Psoas muscle (tissue), 8 donors: ENCODE measurements around the gene NCCRP1. TPM values are rescaled to one million over a fixed set of nuclear protein-coding genes. Genes with fewer than 3 reads are reported as not detected.
"Not testable (repeated sequence)": the region's sequence is repeated elsewhere in the genome, so short reads cannot be mapped to it uniquely, and the experiment has no call there.

ENCODE experiments used
- ATAC-seq, 4 donors: fragments of 200-7000 bp; cut with Tn5 transposase; one replicate each; pipeline ENCODE4 v1.9.1; 2020; ENCODE audit warnings: moderate library complexity in 3 of 4, mild to moderate bottlenecking in 2 of 4
- DNase-seq, 2 donors: peaks; one replicate each; pipeline ENCODE4 v3.0.0-alpha.2; 2020
- H3K27ac ChIP-seq: fragments of 200-600 bp; one replicate; pipeline ENCODE4 v1.8.0; 2022
- H3K27me3 ChIP-seq, 3 donors: fragments of 200-600 bp in 1 of 3; one replicate each; pipeline versions ENCODE4 v1.6.1 to v1.8.0; 2013 to 2022; ENCODE audit warnings: low read length in 2 of 3, mild to moderate bottlenecking in 2 of 3, moderate library complexity in 1 of 3; ENCODE audit not compliant: insufficient read depth in 3 of 3
- H3K36me3 ChIP-seq, 2 donors: fragments of 200-600 bp in 1 of 2; one replicate each; pipeline versions ENCODE4 v1.6.1 to v1.8.0; 2013 to 2022; ENCODE audit warnings: low read depth in 1 of 2, mild to moderate bottlenecking in 1 of 2, moderate library complexity in 1 of 2; ENCODE audit not compliant: insufficient read depth in 1 of 2
- H3K4me1 ChIP-seq: fragments of 200-600 bp; one replicate; pipeline ENCODE4 v1.8.0; 2022
- H3K4me3 ChIP-seq: fragments of 200-600 bp; one replicate; pipeline ENCODE4 v1.8.0; 2022; ENCODE audit warnings: mild to moderate bottlenecking
- H3K9me3 ChIP-seq: fragments of 200-600 bp; one replicate; pipeline ENCODE4 v1.8.0; 2022
- WGBS, 3 donors: extraction: QIAGEN DNeasy Blood & Tissue Kit; methylation state at CpG; one replicate each; pipeline versions ENCODE4 v1.1.6 to v1.1.7; 2013; 5-methylcytosine and 5-hydroxymethylcytosine counted together
- intact Hi-C, 2 donors: fragments of 100-400 bp; cut with DNase I; formaldehyde crosslinking; loops; one replicate each; pipeline versions ENCODE4 v1.11.0 to v1.14.2; 2022
- polyA plus RNA-seq, 3 donors: library from polyadenylated mRNA; stranded (reverse); fragments of 200-250 nt; gene quantifications; one replicate each; pipeline ENCODE4 v1.2.3, GENCODE V29; 2013
- total RNA-seq, 4 donors: library from RNA; stranded (reverse); fragmentation: NEBNext Ultra II Directional in 2 of 4; extraction: Animal tissue kit (Norgen Biotek cat#: 25700) in 2 of 4; gene quantifications; one replicate each; pipeline versions ENCODE4 v1.2.1 to v1.2.4, GENCODE V29; 2021 to 2023
- TF ChIP-seq, protein P1 (sequence below): fragments of 200-600 bp; IDR thresholded peaks from one replicate; pipeline ENCODE4 v1.8.0; 2022; ENCODE audit warnings: antibody characterized with exemption
- donor health status: healthy with polysubstance abuse.
- donor health status: DM: no; HTN: no; CAD: no; lungs with moderate emphysema.
- donor health status: Bipolar disorder and iron deficiency.
- donor health status: healthy.
- donor health status: DM: yes; HTN: yes; CAD: no.
- donor health status: DM: no; HTN: no; CAD: no.
- donor health status: DM: no; HTN: no; CAD: no.
- donor health status: DM: yes; HTN: yes; CAD: no.

NCCRP1 gene
- total and polyA plus RNA-seq, 7 donors: 0.13 TPM; not detected in 5

- Histone ChIP-seq H3K36me3 (no peaks in the 10 kb centered on the region), H3K9me3 (no peaks in the 10 kb centered on the region), H3K27ac (no peak overlapping the region), H3K27me3 (peaks cover 0 to 21% (median 0%) of the 10 kb centered on the region in 3 donors), H3K4me1 (no peaks in the 10 kb centered on the region), H3K4me3 (no peak overlapping the region)
- DNase-seq (no peak), ATAC-seq (no peak)
- WGBS, 3 donors: 54 to 62% (median 59%) methylated on average over 12 to 13 of the region's 13 CpGs
- TF ChIP-seq, protein P1, sequence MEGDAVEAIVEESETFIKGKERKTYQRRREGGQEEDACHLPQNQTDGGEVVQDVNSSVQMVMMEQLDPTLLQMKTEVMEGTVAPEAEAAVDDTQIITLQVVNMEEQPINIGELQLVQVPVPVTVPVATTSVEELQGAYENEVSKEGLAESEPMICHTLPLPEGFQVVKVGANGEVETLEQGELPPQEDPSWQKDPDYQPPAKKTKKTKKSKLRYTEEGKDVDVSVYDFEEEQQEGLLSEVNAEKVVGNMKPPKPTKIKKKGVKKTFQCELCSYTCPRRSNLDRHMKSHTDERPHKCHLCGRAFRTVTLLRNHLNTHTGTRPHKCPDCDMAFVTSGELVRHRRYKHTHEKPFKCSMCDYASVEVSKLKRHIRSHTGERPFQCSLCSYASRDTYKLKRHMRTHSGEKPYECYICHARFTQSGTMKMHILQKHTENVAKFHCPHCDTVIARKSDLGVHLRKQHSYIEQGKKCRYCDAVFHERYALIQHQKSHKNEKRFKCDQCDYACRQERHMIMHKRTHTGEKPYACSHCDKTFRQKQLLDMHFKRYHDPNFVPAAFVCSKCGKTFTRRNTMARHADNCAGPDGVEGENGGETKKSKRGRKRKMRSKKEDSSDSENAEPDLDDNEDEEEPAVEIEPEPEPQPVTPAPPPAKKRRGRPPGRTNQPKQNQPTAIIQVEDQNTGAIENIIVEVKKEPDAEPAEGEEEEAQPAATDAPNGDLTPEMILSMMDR: no peak
- intact Hi-C loops: no loop called here
Measured at GRCh38 chr19:39211731-39212374, 15.1 kb downstream of the NCCRP1 start.

GRCh38 chr19:39212375-39212742 is 15.6 kb downstream of the NCCRP1 start:
- Histone ChIP-seq H3K4me1 (no peaks in the 10 kb centered on the region), H3K27me3 (peaks cover 0 to 21% (median 0%) of the 10 kb centered on the region in 3 donors), H3K27ac (no peak overlapping the region), H3K36me3 (no peaks in the 10 kb centered on the region), H3K4me3 (no peak overlapping the region), H3K9me3 (no peaks in the 10 kb centered on the region)
- TF ChIP-seq, protein P1: no peak
- ATAC-seq (no peak), DNase-seq (no peak)
- 14 to 16% (median 15%) methylated on average over 8 of the region's 8 CpGs for WGBS, 3 donors
- intact Hi-C loops: no loop called here

- H3K4me3 ChIP-seq, H3K4me1 ChIP-seq, intact Hi-C loops, ATAC-seq, H3K9me3 ChIP-seq, H3K36me3 ChIP-seq, H3K27ac ChIP-seq, DNase-seq: not testable (repeated sequence)
- peaks cover 0 to 25% (median 3%) of the 10 kb centered on the region in 3 donors for H3K27me3 ChIP-seq
- WGBS, 3 donors: 88 to 91% (median 90%) methylated on average over 3 of the region's 3 CpGs
Measured at GRCh38 chr19:39215323-39215722, 18.6 kb downstream of the NCCRP1 start.

DNA sequence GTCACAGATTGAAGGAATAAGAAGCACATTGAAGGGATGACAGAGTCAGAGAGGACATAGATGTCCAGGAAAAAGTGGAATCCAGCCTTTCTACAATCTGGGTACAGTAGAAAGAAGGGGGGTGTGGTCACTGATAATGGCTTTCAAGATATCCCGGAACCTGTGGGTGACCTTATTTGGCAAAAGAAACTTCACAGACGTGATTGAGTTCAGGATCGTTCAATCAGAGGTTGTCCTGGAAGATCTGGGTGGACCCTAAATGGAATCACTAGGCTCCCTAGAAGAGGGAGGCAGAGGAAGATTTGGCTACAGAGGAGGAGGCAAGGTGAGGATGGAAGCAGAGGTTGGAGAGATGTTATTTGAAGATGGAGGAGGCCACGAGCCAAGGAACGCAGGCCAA is 20.3 kb downstream of the NCCRP1 start:
- no peak overlapping the region for H3K27ac ChIP-seq
- no peaks in the 10 kb centered on the region for H3K36me3 ChIP-seq
- H3K4me1 ChIP-seq: no peaks in the 10 kb centered on the region
- intact Hi-C loops: no loop called here
- WGBS, 3 donors: 80 to 85% (median 81%) methylated on average over 5 of the region's 5 CpGs
- no peak overlapping the region for H3K4me3 ChIP-seq
- DNase-seq (no peak), ATAC-seq (no peak)
- peaks cover 0 to 25% (median 8%) of the 10 kb centered on the region in 3 donors for H3K27me3 ChIP-seq
- H3K9me3 ChIP-seq: no peaks in the 10 kb centered on the region
- TF ChIP-seq, protein P1: no peak

DNA sequence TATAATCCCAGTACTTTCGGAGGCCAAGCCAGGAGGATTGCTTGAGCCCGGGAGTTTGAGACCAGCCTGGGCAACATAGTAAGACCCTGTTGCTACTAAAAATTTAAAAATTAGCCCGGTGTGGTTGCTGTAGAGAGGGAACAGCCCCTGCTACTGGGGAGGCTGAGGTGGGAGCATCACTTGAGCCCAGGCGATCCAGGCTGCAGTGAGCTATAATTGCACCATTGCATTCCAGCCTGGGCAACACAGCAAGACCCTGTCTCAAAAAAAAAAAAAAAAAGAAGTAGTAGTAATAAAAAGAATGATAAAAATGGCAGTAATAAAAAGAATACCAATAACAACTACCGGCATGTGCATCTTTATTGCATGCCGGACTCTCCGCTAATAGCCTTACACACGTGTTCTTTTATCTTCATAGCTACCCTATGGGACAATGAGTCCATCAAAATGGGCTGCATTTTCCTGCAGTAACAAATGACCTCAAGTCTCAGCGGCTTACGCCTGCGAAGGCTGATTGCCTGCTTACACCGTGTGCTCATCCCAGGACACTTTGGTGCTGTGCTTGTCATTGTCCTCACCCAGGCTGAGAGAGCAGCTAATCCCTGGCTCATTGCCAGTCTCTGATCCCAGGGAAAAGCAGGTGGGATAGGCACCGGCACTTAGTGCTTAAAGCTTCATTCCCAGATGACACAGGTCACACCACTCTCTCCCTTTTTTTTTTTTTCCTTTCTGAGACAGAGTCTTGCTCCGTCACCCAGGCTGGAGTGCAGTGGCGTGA is 21.7 kb downstream of the NCCRP1 start:
- TF ChIP-seq, protein P1: no peak
- H3K4me3 ChIP-seq: no peak overlapping the region
- H3K4me1 ChIP-seq: no peaks in the 10 kb centered on the region
- H3K27me3 ChIP-seq: peaks cover 0 to 37% (median 8%) of the 10 kb centered on the region in 3 donors
- ATAC-seq (no peak), DNase-seq (no peak)
- no peaks in the 10 kb centered on the region for H3K36me3 ChIP-seq
- H3K9me3 ChIP-seq: no peaks in the 10 kb centered on the region
- no peak overlapping the region for H3K27ac ChIP-seq
- intact Hi-C loops: no loop called here
- WGBS, 3 donors: 77 to 79% (median 78%) methylated on average over 15 of the region's 15 CpGs

DNA sequence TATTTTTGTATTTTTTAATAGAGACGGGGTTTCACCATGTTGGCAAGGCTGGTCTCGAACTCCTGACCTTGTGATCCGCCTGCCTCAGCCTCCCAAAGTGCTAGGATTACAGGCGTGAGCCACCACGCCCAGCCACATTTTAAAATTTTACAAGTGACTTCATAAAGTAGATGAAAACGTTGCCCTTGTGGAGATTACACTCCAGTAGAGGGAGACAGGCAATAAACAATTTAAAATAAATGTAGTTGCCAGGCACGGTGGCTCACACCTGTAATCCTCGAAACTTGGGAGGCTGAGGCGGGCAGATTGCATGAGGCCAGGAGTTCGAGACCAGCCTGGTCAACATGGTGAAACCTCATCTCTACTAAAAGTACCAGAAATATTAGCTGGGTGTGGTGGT is 22.3 kb downstream of the NCCRP1 start:
- DNase-seq, H3K9me3 ChIP-seq, H3K4me1 ChIP-seq, ATAC-seq, H3K27ac ChIP-seq, H3K4me3 ChIP-seq, intact Hi-C loops, H3K36me3 ChIP-seq: not testable (repeated sequence)
- H3K27me3 ChIP-seq: peaks cover 0 to 42% (median 8%) of the 10 kb centered on the region in 3 donors
- 68 to 72% (median 68%) methylated on average over 10 of the region's 10 CpGs for WGBS, 3 donors
